Transverse colon (tissue), 4 donors: Measurements from ENCODE around the gene KRT3.

Experiments
- CTCF ChIP-seq, 5 experiments: fragments of 200-600 bp in 3 of 5; fragments of 450-650 bp in 2 of 5; sonication (generic) in 3 of 5; IDR thresholded peaks; 1 replicate in 2 of 5; 2 replicates in 3 of 5; pipeline ENCODE4 v1.5.1; 2016 to 2017; ENCODE audit warnings: antibody characterized with exemption in 5 of 5, inconsistent platforms in 3 of 5, mild to moderate bottlenecking in 2 of 5, moderate library complexity in 1 of 5
- EP300 ChIP-seq: sonication (generic); formaldehyde crosslinking; IDR thresholded peaks from one replicate; pipeline ENCODE4 v1.6.1; 2017; ENCODE audit warnings: antibody characterized with exemption, low read depth
- POLR2A ChIP-seq: fragments of 450-650 bp; IDR thresholded peaks from one replicate; pipeline ENCODE4 v1.6.1; 2016; ENCODE audit warnings: antibody characterized with exemption, mild to moderate bottlenecking, moderate library complexity
- POLR2AphosphoS5 ChIP-seq, 3 donors: sonication (generic); formaldehyde crosslinking; IDR thresholded peaks; one replicate each; pipeline ENCODE4 v1.6.1; 2016; ENCODE audit warnings: antibody characterized with exemption in 3 of 3

DNA sequence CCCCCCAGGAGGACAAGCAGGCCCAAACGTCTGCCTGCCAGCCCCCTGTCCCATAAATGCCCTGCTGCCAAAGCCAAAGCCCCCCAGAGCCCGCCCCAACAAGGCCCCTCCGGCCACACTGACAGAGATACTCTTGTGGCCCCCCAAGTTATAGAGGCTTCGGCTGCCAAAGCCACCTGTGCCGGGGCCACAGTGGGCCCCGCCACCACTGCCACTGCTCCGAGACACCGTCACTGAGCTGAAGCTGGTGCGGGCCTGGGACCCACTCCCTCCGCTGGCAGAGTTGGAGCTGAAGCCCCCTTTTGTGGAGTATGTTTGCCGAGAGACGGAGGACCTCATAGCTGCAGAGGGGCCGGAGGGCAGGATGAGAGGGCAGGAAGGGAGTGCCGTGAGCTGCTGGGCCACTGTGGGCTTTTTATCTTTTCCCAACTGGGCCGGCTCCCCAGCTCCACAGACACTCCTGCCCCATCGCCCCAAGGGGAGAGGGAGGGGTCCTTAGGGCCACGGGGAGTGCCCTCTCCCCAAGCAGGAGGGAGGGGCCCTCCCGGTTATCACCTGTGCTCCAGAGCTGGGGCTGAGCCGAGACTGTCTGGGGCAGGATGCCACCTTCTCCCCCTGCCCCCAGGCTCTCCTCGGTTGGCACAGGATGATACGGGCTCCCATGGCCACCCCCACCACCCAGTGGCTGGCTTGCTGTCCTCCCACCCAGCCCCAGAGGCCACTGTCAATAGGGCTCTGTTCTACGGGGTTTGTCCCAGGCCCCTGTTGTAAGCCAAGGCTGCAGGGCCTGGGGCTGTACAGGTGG is 38.2 kb upstream of the KRT3 start, which contains the start of gene KRT79:
- no peak for TF ChIP-seq POLR2A
- TF ChIP-seq CTCF (IDR thresholded peaks at IDR 0.05), result no peak
- no peak for TF ChIP-seq POLR2AphosphoS5 (IDR thresholded peaks at IDR 0.05)
- no peak for TF ChIP-seq EP300
